Stimulated activated CD8-positive, alpha-beta memory T cell treated with anti-CD3 and anti-CD28 coated beads, Interleukin-7, amount 100 ng/mL, for 4 hours (primary cell): ENCODE results near the gene SLC39A6.
"Not testable (repeated sequence)": the region's sequence is repeated elsewhere in the genome, so short reads cannot be mapped to it uniquely, and the experiment has no call there.

Source experiments
- DNase-seq, 2 donors: peaks; one replicate each; pipeline ENCODE4 v3.0.0-alpha.2; 2020; ENCODE audit warnings: low read depth in 2 of 2

Gene SLC39A6

GRCh38 chr18:36099311-36099710, 29.8 kb downstream of the SLC39A6 start:
- no peak for DNase-seq

DNA sequence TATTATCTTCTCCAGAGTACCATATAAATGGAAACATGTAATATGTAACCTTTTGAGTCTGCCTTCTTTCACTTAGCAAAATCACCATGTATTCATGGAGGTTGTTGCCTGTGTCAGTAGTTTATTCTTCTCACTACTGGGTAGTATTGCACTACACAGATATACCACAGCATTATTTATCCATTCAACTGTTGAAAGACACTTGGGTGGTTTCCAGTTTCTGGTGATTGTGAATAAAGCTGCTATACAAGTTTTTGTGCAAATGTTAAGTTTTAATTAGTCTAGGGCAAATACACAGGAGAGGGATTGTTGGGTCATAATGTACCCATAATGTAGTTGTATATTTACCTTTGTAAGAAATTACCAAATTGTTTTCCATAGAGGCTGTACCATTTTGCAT, 32.2 kb downstream of the SLC39A6 start:
- DNase-seq = no peak

GRCh38 chr18:36095936-36096519, 33.1 kb downstream of the SLC39A6 start:
- no peak for DNase-seq

DNA sequence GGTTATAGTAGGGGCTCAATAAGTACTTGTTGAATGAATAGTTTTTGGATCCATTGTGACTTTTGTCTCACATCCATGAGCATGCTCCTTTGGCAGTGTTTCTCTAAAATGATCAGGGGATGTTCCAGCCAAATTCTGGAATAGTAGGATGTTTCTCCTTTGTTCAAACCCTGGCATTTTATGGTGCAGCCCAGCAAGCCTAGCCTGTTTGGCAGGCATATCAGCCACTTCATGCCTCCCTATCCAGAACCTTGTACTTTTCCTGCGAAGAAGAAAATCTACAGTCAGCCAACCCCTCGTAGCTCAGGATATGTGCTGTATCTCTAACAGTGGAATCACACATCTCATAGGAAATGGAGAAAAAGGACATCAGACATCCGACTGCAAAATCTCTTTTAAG, 34.7 kb downstream of the SLC39A6 start:
- no peak for DNase-seq

- not testable (repeated sequence) for DNase-seq
Measured at GRCh38 chr18:36092116-36092515, 37.0 kb downstream of the SLC39A6 start.

GRCh38 chr18:36089001-36089400, 40.1 kb downstream of the SLC39A6 start:
- no peak for DNase-seq

GRCh38 chr18:36088256-36088655, 40.9 kb downstream of the SLC39A6 start:
- no peak for DNase-seq

GRCh38 chr18:36086186-36086585, 43.0 kb downstream of the SLC39A6 start:
- DNase-seq = no peak

DNA sequence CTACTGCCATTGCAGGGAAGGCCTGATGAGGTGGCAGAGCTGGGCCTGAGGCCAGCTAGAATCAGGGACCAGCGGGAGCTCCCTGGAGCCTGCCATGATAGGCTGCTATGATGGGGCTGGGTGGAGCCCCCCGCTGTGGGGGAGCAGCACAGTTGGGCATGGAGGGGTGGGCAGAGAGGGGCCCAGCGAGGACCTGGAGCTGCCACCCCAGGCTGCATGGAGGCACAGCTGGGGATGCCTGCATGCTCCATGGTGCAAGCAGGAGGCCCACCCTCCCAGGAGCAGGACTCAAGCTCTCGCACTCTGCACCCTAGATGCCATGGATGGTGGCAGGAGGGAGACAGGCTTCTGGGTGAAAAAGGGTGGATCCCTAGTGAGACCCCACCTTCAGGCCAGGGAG, 43.9 kb downstream of the SLC39A6 start:
- DNase-seq = no peak

GRCh38 chr18:36083729-36084128, 45.4 kb downstream of the SLC39A6 start:
- no peak for DNase-seq

- not testable (repeated sequence) for DNase-seq
Measured at GRCh38 chr18:36081118-36081517, 48.0 kb downstream of the SLC39A6 start.

DNA sequence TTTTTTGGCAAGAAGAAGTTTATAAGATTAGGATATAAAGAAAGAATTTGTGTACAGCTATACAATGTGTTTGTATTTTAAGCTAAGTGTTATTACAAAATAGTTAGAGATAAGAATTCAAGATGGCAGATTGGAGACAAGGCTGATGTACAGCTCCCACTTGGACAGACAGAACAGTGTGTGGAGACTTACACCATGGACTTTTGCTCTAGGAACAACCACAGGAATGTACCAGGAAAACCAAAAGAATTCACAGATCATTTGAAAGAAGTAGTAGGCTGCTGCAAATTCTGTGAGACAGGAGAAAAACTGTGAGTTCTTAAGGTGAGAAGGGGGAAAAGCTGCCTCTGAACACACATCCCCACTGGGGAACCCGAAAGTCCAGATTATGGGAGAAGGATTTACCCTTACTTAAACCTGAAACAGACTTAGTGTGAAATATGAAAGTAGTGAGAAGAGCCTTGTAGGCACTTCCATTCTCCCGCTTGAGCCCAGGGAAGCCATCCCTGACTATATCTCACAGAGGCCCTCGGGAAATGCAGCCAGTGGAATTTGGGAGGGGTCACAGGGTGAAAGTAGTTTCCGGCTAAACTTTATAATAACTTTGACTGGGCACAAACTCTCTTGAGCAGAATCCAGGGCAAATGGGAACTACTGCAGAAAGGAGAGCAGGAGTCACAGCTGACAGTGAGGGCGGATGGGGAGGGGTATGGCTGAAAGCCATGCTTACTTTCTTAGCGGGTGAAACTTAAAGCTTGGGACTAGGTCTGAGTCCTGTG, 50.2 kb downstream of the SLC39A6 start:
- no peak for DNase-seq

DNA sequence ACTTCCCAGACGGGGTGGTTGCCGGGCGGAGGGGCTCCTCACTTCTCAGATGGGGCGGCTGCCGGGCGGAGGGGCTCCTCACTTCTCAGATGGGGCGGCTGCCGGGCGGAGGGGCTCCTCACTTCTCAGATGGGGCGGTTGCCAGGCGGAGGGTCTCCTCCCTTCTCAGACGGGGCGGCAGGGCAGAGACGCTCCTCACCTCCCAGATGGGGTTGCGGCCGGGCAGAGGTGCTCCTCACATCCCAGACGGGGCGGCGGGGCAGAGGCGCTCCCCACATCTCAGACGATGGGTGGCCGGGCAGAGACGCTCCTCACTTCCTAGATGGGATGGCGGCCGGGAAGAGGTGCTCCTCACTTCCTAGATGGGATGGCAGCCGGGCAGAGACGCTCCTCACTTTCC, 51.4 kb downstream of the SLC39A6 start:
- not testable (repeated sequence) for DNase-seq

GRCh38 chr18:36075862-36076587, 53.1 kb downstream of the SLC39A6 start:
- no peak for DNase-seq

- no peak for DNase-seq
Measured at GRCh38 chr18:36074435-36074834, 54.7 kb downstream of the SLC39A6 start.

- no peak for DNase-seq
Measured at GRCh38 chr18:36073676-36074075, 55.5 kb downstream of the SLC39A6 start.

GRCh38 chr18:36072406-36072805, 56.7 kb downstream of the SLC39A6 start:
- DNase-seq = not testable (repeated sequence)

- peak; percentile 95 to 98 for DNase-seq
Measured at GRCh38 chr18:36067055-36067957, 61.8 kb downstream of the SLC39A6 start, which contains the start of gene RPRD1A. TSS of gene RPRD1A (minus strand) at chr18:36067559. CDS start at chr18:36067404, 155 bp downstream.

- DNase-seq = no peak
Measured at GRCh38 chr18:36066686-36067054, 62.5 kb downstream of the SLC39A6 start.

DNA sequence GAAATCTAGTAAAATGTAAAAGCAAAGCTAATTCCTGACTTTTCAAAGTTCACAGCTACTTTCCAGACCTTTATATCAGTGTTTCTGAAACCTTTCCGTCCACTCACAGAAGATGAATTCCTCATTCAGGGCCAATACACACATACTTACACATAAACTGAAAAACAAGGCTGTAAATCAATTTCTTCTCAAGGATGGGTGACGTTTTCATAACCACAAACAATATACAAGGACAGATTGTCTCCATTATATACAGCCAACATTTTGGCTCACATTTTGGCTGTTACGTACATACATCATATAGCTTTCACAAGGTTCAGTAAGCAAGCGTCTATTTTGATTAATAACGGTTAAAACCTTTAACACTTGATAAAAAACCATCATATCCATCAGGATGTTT, 63.1 kb downstream of the SLC39A6 start:
- no peak for DNase-seq

DNA sequence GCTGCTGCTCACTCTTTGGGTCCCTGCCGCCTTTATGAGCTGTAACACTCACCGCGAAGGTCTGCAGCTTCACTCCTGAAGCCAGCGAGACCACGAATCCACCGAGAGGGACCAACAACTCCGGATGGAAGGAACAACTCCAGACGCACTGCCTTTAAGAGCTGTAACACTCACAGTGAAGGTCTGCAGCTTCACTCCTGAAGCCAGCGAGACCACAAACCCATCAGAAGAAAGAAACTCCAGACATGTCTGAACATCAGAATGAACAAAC, 64.4 kb downstream of the SLC39A6 start:
- not testable (repeated sequence) for DNase-seq
